NCI-H524 (cell line): ENCODE data around the gene NEGR1.

Experiments used
- DNase-seq, 2 experiments: peaks; one replicate each; lab custom pipeline; 2025; lab: John Stamatoyannopoulos, UW

The NEGR1 gene

DNA sequence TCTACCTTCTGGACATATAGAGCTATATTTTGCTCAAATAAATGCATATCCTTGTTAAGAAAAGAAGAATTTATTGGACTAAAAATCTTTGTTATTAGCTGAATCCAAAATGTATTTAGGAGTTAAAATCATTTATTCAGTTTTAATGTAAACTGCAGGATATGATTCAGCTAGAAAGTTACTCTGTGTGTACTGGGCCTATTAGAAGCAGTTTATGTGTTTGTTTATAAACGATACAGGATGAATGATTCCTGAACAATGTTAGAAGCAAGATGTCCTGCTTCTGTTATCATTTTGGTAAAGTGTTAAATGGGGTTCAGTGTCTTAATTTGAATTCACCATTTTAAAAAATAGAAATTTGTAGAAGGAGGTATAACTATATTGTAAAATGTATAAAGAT is 652.3 kb downstream of the NEGR1 start:
- DNase-seq = no peak

DNA sequence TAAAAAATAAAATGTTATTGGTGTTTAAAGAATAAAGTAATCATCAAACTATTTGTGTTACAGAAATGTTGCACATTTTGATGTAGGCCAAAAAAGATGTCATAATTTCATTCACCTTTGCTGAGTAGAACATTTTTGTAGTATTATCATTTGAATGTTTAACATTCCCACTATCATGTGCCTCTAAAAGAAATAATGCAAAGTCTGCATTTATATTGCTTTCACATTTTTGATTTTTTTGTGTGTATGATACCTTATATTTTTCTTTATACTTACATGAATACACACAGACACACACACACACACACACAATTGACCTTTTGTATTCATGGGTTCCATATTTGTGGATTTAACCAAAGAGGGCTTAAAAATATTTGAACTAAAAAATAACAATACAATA is 657.3 kb downstream of the NEGR1 start:
- no peak for DNase-seq

DNA sequence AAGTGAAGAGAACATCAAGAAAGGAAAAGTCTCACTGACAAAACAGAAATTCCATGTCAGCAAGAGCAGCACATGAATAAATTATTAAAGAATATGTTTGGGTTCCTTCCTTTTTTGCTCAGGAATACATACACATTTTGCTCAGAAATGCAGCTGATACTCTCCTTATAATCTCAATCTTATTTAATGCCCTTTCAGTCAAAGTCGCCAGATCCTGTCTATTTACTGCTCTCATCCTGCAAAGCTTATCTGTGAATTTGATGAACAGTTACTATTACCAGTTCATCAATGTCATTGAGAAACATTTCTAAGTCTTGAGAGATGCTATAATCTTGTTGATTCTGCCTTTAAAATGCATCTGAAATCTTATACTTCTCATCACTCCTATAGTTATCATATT is 658.5 kb downstream of the NEGR1 start:
- DNase-seq = no peak

DNA sequence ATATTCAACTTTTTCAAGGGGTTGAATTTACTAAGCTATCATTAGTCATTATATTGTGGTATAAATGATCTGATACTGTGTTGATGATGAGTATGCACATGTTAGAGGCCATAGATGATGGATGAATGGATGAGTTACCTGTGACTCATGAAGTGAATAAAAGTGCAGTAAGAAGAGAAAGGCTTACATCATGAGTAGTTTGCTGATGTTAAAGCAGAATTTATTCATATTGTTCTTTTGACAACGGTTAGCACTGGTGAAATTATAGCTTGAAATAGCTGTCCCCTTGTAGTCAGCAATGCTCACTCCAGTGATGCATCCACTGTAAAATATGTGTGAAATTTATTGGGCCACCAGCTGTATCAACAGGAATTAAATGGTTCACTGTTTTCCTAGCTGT is 660.6 kb downstream of the NEGR1 start:
- no peak for DNase-seq

DNA sequence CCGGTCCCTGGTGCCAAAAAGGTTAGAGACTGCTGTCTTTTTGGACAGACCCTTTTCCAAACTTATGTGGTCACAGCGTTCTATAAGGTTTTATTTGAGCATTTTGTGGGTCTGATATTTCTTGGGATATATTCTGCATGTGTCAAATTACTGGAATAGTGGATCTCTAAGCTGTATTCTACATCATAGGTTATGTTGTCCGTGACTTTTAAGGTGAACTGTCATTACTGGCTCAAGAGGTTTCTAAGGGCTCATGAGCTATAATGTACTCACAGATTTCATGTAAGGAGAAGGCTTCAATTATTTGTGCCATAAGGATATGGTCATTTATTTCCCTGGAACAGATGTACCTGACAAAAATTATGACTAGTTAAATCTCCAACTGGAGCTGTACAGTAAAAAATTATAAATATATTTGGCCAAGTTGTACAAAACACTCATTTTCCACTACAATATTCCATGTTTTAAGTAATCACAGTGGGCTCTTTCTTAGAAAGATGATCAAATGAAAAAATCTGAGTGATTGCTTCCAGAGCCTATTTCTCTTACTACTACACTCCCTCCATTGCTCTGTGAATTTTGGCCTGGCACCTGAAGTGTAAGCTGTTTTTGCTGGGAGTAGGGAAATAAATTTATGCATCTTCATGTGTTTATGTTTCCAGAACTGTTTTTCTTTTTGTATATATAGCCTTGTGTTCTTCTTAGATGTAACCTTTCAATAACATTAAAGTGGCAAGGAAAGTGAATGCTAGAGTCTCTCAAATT is 663.4 kb downstream of the NEGR1 start:
- no peak for DNase-seq

- DNase-seq = no peak
Observed at GRCh38 chr1:71618191-71618590, 664.1 kb downstream of the NEGR1 start.

DNA sequence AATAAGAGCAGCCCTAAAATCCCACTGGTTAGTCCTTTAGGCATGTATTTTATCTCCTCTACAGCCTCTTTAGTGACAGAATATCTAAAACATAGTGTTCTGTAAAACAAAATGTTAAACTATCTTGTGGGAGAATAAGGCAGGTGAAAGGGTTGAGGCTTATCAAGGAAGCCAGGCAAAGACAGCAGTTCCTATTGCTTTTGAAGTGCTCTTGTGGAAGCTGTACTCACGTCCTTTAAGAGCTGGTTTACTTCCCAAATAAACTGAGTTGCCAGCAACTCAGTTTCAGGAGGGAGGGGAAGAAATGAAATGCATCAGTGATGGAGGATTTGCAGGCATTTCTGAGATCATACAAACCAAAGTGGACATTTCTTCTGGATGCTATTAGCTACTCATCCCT is 671.9 kb downstream of the NEGR1 start:
- DNase-seq = no peak

DNA sequence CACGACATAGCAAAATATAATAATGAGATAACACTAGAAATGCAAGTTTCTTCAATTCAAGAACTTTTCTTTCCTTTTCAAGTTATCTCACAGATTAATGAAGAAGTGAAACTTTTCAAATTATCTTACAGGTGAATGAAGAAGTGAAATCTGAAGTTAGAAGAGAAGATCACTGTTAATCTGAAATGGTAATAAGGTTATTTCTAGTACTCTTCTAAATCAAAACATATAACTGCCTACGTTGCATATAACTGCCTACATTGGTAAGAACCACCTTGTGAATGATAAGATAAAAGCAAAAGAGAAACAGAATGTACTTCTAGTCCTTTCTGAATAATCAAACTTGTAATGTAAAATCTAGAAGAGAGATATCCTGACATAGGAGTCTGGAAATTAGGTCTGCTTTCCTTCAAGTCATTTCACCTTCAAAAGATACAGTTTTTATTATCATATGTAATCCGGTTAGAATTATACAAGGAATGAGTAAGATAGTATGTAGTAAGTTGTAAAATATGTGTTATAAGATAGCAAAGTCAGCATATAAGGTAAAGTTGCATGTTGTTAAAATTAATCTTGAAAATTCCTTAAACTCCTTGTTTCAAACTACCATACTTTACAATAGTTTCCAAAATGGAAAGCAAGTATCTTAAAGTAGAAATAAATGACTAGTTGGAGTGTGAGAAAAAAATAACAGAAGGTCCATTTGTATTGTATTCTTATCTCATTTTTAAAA is 679.1 kb downstream of the NEGR1 start:
- DNase-seq = no peak

GRCh38 chr1:71600023-71600422 is 682.3 kb downstream of the NEGR1 start:
- no peak for DNase-seq

GRCh38 chr1:71599306-71599705 is 683.0 kb downstream of the NEGR1 start:
- DNase-seq = no peak

DNA sequence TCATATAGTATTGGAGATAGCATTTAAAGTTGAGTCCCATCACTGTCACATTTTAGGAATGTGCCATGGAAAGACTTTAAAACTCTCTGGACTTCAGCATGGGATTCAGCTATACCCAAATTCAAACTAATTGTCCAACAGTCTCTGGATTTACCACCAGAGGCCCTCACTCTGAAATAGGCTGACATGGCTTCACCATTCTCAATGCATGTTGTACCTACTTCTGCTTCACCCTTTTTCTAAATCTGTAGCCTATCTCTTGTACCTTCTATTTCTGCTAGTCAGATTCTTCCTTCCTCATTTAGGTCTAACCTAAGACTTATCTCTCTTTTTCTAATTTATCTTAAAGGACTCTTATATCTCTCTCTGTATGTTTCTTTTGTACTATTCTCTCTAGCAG is 688.8 kb downstream of the NEGR1 start:
- peak in 1 of 2 experiments; percentile 21 for DNase-seq

DNA sequence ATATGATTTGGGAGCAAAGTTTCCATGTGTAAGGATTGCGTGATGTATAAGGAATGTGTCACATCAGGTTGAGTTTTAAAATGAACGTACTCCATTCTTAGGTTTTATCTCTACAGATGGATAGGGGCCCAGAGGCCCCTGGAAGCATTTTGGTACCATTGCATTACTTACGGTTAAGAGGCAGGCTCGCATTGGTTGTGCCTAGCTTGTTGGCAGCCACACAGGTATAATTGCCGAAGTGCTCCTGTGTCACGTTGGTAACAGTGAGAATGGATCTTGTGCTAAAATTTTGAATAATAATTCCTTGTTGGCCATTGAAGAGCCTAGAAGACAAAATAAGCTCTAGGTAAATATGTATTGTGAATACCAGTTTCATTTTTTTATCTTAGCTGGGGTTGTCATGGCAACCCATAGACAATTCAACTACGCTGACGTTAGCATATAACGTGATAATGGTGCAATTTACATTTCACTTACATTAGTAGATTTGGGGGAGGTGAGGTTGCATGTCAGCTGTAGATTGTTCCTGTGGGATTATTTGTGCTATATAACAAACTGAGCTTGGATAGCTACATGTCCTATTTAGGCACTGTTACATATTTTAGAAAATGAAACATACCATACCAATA is 689.6 kb downstream of the NEGR1 start:
- no peak for DNase-seq

DNA sequence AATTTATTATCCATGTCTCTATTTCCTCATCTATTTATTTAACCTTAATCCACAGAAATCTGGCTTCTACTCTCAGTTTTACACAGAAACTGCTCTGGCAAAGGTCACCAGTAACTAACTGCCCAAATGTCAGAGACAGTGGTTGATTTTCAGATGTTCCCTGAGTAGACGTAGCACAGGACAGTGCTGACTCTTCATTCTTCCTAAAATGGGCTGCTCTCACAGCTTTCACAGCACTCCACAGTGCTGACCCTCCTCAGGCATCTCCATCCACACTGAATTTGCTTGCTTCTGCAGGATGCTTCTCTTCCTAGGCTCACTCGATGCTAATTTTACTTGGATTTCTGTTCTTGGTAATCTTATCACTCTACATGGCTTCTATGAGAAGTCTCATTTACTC is 693.3 kb downstream of the NEGR1 start:
- no peak for DNase-seq

DNA sequence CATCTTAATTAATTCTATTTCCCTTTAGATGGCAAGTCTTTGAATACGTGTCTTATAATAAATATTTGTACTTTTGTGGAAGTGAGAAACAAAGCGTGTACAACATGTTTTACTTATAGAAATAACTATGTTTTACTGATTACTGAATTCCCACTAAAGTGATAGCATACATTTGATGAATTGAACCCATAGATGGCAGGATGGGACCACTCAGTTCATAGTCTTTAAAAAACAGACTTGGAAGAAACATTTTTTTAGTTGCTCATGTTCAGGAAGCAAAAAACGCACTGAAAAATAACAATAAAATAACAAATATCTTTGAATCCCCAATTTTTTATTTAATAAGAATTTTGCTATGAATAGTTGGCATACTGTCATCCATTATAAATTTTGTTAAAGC is 694.4 kb downstream of the NEGR1 start:
- DNase-seq = peak; percentile 24 to 30

GRCh38 chr1:71586030-71586429 is 696.3 kb downstream of the NEGR1 start:
- no peak for DNase-seq

DNA sequence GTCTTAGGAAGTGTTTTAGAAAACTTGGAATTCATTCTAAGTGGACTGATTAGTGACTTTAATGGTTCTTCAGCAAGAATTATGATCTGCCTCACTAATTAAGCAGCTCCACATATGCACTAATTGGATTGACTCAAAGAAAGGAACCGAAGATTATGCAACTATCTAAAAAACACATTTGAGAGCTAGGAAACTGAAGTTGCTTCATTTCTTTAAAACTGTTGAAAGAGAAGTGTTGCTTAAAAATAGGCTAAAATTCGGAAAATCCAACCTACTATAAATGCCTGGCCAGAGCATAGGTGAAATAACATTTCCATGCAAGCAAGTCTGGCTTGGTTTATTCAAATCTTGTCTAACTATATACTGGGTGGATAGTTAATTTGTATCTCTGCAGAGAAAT is 698.6 kb downstream of the NEGR1 start:
- DNase-seq = no peak

DNA sequence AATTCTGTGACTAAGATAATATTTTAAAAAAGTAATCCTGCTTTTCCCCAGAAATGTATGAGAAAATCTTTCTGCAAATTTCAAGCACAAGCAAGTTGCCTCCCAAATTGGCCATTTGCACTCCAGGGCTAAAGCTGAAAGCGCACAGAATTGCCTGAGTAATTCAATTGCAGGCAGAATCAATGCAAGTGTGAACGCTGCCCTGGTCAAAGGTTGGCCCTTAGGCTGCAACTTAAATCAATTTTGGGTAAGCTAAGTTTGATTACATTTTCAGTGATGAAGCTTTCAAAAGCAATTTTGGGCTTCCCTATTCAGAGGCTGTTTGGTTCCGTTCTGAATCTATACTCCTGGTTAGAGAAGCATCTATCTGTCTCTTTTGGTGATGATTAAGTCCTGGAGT is 699.7 kb downstream of the NEGR1 start:
- DNase-seq = no peak

GRCh38 chr1:71577451-71578131 is 704.7 kb downstream of the NEGR1 start:
- DNase-seq = no peak

DNA sequence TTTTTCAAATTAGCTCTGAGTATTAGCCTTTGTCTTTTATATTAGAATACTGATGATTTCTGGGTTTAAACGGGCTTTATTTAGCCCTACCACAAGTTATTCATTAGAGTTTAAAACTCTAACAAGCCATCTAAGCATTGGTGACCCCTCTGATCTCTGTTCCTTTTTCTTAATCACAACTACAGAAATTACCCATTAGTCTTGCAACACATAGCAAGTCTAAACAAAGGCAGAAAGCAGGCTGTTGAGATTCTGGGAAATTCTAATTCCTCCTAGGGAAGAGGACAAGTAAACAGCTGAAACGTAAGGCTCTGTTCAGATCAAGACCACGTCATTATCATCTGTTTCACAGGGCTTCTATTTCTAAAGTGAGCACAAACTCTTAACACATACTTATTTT is 710.3 kb downstream of the NEGR1 start:
- DNase-seq = no peak

DNA sequence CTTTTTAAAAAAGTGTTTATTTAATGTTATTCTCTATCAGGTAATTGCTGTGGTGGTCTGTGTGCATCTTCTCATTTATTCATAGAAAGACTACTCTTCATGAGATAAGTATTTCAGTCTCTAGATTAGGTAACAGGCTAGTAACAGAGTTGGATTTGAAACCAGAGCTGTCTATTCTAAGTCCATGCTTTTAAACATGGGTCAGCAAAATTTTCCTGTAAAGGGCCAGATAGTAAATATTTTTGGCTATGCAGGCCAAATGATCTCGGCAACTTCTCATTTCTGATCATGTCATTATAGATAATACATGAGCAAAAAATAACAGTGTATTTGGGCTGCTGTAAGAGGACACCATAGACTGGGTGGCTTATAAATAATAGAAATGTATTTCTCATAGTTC is 715.9 kb downstream of the NEGR1 start:
- DNase-seq = no peak

- no peak for DNase-seq
Observed at GRCh38 chr1:71565831-71566230, 716.5 kb downstream of the NEGR1 start.

DNA sequence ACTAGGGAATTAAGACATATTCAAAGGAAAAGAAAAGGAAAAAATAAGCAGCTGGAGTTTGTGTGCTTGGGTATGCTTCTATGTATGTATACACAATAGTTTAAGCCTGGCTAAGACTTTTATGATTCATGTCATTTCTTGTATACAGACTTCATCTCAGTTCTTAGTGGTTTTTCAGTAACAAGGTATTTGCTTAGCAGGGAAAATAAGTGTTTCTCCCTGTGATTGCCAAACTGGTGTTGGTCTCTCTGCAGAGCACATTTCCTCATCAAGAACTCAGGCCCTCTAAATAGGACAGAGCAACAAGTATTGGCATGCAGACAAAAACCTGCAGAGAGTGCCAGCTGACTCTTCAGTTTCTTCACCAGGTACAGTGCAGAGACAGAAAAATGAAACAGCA is 717.1 kb downstream of the NEGR1 start:
- peak in 1 of 2 experiments; percentile 18 for DNase-seq

DNA sequence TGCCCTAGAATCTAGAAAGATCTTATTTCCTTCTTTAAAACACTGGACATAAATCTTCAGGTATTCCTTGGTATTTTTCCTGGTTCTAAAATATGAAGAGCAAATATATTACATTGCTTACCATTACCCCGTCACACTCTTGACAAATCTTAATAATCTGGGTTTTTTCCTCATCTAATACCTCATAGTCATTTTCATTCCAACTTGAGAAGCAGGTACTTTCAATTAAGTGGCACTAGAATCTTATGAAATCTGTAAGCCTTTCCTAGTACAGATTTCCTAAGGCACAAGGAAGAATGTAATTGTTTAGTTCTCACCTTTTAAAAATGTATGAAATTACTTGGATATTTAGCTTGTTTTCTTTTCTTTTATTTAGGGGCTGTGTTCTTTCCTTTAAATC is 720.0 kb downstream of the NEGR1 start:
- no peak for DNase-seq
